Suprapubic skin (tissue), 4 donors: ENCODE results near the gene COL23A1. TPM values are rescaled to one million over a fixed set of nuclear protein-coding genes. Genes with fewer than 3 reads are reported as not detected.

Source experiments
- DNase-seq, 2 donors: peaks; one replicate each; pipeline ENCODE4 v3.0.0-alpha.2; 2019; ENCODE audit warnings: low spot score in 2 of 2
- H3K27ac ChIP-seq: fragments of 200-600 bp; sonication (generic); one replicate; pipeline ENCODE4 v1.5.1; 2019
- H3K27me3 ChIP-seq: fragments of 200-600 bp; sonication (generic); one replicate; pipeline ENCODE4 v1.5.1; 2019
- H3K36me3 ChIP-seq: fragments of 200-600 bp; sonication (generic); one replicate; pipeline ENCODE4 v1.5.1; 2019
- H3K4me1 ChIP-seq: fragments of 200-600 bp; sonication (generic); one replicate; pipeline ENCODE4 v1.5.1; 2019
- H3K4me3 ChIP-seq: fragments of 200-600 bp; sonication (generic); one replicate; pipeline ENCODE4 v1.5.1; 2019; ENCODE audit warnings: mild to moderate bottlenecking
- H3K9me3 ChIP-seq: fragments of 200-600 bp; sonication (generic); one replicate; pipeline ENCODE4 v1.5.1; 2019
- CTCF ChIP-seq, 2 donors: fragments of 200-600 bp in 1 of 2; fragments of 450-650 bp in 1 of 2; sonication (generic) in 1 of 2; IDR thresholded peaks; one replicate each; pipeline ENCODE4 v1.5.1; 2016 to 2019; ENCODE audit warnings: antibody characterized with exemption in 2 of 2, mild to moderate bottlenecking in 1 of 2, moderate library complexity in 1 of 2
- EP300 ChIP-seq: sonication (generic); formaldehyde crosslinking; IDR thresholded peaks from one replicate; pipeline ENCODE4 v1.6.1; 2017; ENCODE audit warnings: antibody characterized with exemption
- POLR2A ChIP-seq, 2 donors: fragments of 450-650 bp; IDR thresholded peaks; one replicate each; pipeline ENCODE4 v1.6.1; 2017; ENCODE audit warnings: antibody characterized with exemption in 2 of 2, mild to moderate bottlenecking in 2 of 2, moderate library complexity in 2 of 2
- POLR2AphosphoS5 ChIP-seq, 3 donors: sonication (generic); formaldehyde crosslinking; IDR thresholded peaks; one replicate each; pipeline ENCODE4 v1.6.1; 2017; ENCODE audit warnings: antibody characterized with exemption in 3 of 3
- WGBS: methylation state at CpG from one replicate; pipeline ENCODE4 v1.1.5; 2018; 5-methylcytosine and 5-hydroxymethylcytosine counted together
- total RNA-seq, 4 donors: library from RNA; depleted of rRNA; stranded (reverse); fragments of >200 nt; gene quantifications; one replicate each; pipeline ENCODE4 v1.1.0, GENCODE V29; 2016

COL23A1 gene
- total RNA-seq, 4 donors from 2014 or later = 1.6 to 4.4 (median 3.4) TPM

- Histone ChIP-seq H3K4me1 (peaks cover under 1% of the 10 kb centered on the region), H3K9me3 (no peaks in the 10 kb centered on the region), H3K4me3 (no peak overlapping the region), H3K27ac (no peak overlapping the region), H3K27me3 (no peaks in the 10 kb centered on the region), H3K36me3 (peaks cover 73% of the 10 kb centered on the region)
- TF ChIP-seq POLR2A (IDR thresholded peaks at IDR 0.05) (no peak), EP300 (no peak), POLR2AphosphoS5 (IDR thresholded peaks at IDR 0.05) (no peak), CTCF (IDR thresholded peaks at IDR 0.05) (no peak)
- WGBS = 96% methylated on average over 5 of the region's 5 CpGs
- DNase-seq = no peak
Measured at GRCh38 chr5:178223196-178223773, 366.9 kb downstream of the COL23A1 start.

GRCh38 chr5:178222292-178222691 is 367.9 kb downstream of the COL23A1 start:
- 80% methylated on average over 2 of the region's 15 CpGs for WGBS
- no peaks in the 10 kb centered on the region for H3K9me3 ChIP-seq
- no peak overlapping the region for H3K27ac ChIP-seq
- H3K4me3 ChIP-seq = no peak overlapping the region
- H3K4me1 ChIP-seq = no peaks in the 10 kb centered on the region
- no peaks in the 10 kb centered on the region for H3K27me3 ChIP-seq
- DNase-seq = no peak
- peaks cover 66% of the 10 kb centered on the region for H3K36me3 ChIP-seq
- no peak for TF ChIP-seq CTCF (IDR thresholded peaks at IDR 0.05)
- TF ChIP-seq POLR2AphosphoS5 (IDR thresholded peaks at IDR 0.05) = no peak
- no peak for TF ChIP-seq POLR2A (IDR thresholded peaks at IDR 0.05)
- no peak for TF ChIP-seq EP300

- WGBS = 92% methylated on average over 5 of the region's 5 CpGs
- no peak for DNase-seq
- Histone ChIP-seq H3K4me1 (no peaks in the 10 kb centered on the region), H3K9me3 (no peaks in the 10 kb centered on the region), H3K4me3 (no peak overlapping the region), H3K36me3 (peaks cover 66% of the 10 kb centered on the region), H3K27me3 (no peaks in the 10 kb centered on the region), H3K27ac (no peak overlapping the region)
- TF ChIP-seq EP300 (no peak), CTCF (IDR thresholded peaks at IDR 0.05) (no peak), POLR2A (IDR thresholded peaks at IDR 0.05) (no peak), POLR2AphosphoS5 (IDR thresholded peaks at IDR 0.05) (no peak)
Measured at GRCh38 chr5:178221853-178222252, 368.3 kb downstream of the COL23A1 start.

- no peaks in the 10 kb centered on the region for H3K9me3 ChIP-seq
- H3K36me3 ChIP-seq = peaks cover 66% of the 10 kb centered on the region
- no peaks in the 10 kb centered on the region for H3K4me1 ChIP-seq
- 90% methylated on average over 3 of the region's 3 CpGs for WGBS
- TF ChIP-seq CTCF (IDR thresholded peaks at IDR 0.05) = no peak
- no peak for TF ChIP-seq EP300
- no peak for TF ChIP-seq POLR2AphosphoS5 (IDR thresholded peaks at IDR 0.05)
- no peak for TF ChIP-seq POLR2A (IDR thresholded peaks at IDR 0.05)
- no peaks in the 10 kb centered on the region for H3K27me3 ChIP-seq
- no peak overlapping the region for H3K4me3 ChIP-seq
- no peak for DNase-seq
- no peak overlapping the region for H3K27ac ChIP-seq
Measured at GRCh38 chr5:178221282-178221681, 368.9 kb downstream of the COL23A1 start.

GRCh38 chr5:178218827-178219226 is 371.4 kb downstream of the COL23A1 start:
- no peaks in the 10 kb centered on the region for H3K9me3 ChIP-seq
- H3K27me3 ChIP-seq = no peaks in the 10 kb centered on the region
- H3K27ac ChIP-seq = no peak overlapping the region
- DNase-seq = no peak
- TF ChIP-seq POLR2AphosphoS5 (IDR thresholded peaks at IDR 0.05) (no peak), EP300 (no peak), CTCF (IDR thresholded peaks at IDR 0.05) (no peak), POLR2A (IDR thresholded peaks at IDR 0.05) (no peak)
- H3K4me3 ChIP-seq = no peak overlapping the region
- H3K36me3 ChIP-seq = peaks cover 70% of the 10 kb centered on the region
- WGBS = 73% methylated on average over 3 of the region's 3 CpGs
- H3K4me1 ChIP-seq = no peaks in the 10 kb centered on the region
